ENCODE results near the gene GRM8. TPM values are rescaled to one million over a fixed set of nuclear protein-coding genes. Genes with fewer than 3 reads are reported as not detected.

Gene GRM8
- total RNA-seq, 1 experiment from 2014 or later, result 1.8 TPM

GRCh38 chr7:127000725-127001124 lies 252.0 kb downstream of the GRM8 start:
- Mint-ChIP-seq H3K4me3 (no peak overlapping the region), H3K4me1 (no peaks in the 10 kb centered on the region), H3K9me3 (no peaks in the 10 kb centered on the region), H3K27ac (no peak overlapping the region), H3K36me3 (ENCODE audit: insufficient read depth in 1 of 3, low read depth in 3 of 3) (no peaks in the 10 kb centered on the region), H3K27me3 (ENCODE audit: low read depth) (peaks cover 2% of the 10 kb centered on the region; the same call in 1 of the 2 replicates)
- no peaks in the 10 kb centered on the region for H4K20me1 ChIP-seq (ENCODE audit: control insufficient read depth, insufficient read depth, insufficient read length)
- no peak overlapping the region for H2BK15ac ChIP-seq (ENCODE audit: low read depth, low read length)
- H3K4me1 ChIP-seq (ENCODE audit: insufficient read depth, low read length), result no peaks in the 10 kb centered on the region
- no peak for DNase-seq
- no peak overlapping the region for H3K56ac ChIP-seq (ENCODE audit: insufficient read length, low read depth, low read length)
- H3K4ac ChIP-seq (ENCODE audit: low read depth, low read length), result no peak overlapping the region
- H3K79me1 ChIP-seq (ENCODE audit: insufficient read depth, low read depth, low read length, poor library complexity, severe bottlenecking), result no peaks in the 10 kb centered on the region
- no peak overlapping the region for H4K5ac ChIP-seq (ENCODE audit: insufficient read length, low read depth, low read length)
- H3K27ac ChIP-seq (ENCODE audit: insufficient read length, low read depth, low read length), result no peak overlapping the region
- TF ChIP-seq CTCF (conservative IDR thresholded peaks at IDR 0.05), result no peak
- H3K9me3 ChIP-seq (ENCODE audit: control insufficient read depth, low read depth, low read length), result no peaks in the 10 kb centered on the region
- no peak overlapping the region for H2AFZ ChIP-seq (ENCODE audit: low read length)
- no peak overlapping the region for H3K18ac ChIP-seq (ENCODE audit: insufficient read length, low read depth, low read length)
- no peak overlapping the region for H4K8ac ChIP-seq (replicated peaks; ENCODE audit: insufficient read length, low read depth, low read length)
- WGBS (ENCODE audit: extremely low coverage, insufficient read length, low lambda C conversion rate), result no CpG with 5 or more reads among the region's 3 CpGs
- no peak overlapping the region for H4K91ac ChIP-seq (ENCODE audit: insufficient read length, low read depth, low read length)
- no peak overlapping the region for H3T11ph ChIP-seq (ENCODE audit: low read length)
- no peak overlapping the region for H3K9ac ChIP-seq (ENCODE audit: extremely low read depth, insufficient read length, low read length)
- H2BK120ac ChIP-seq (ENCODE audit: low read depth, low read length, poor library complexity, severe bottlenecking), result no peak overlapping the region
- H3K14ac ChIP-seq (ENCODE audit: insufficient read depth, low read length), result no peak overlapping the region
- H3K23ac ChIP-seq (ENCODE audit: insufficient read length, low read depth, low read length), result no peak overlapping the region
- no peak overlapping the region for H2BK20ac ChIP-seq (ENCODE audit: low read depth, low read length, poor library complexity, severe bottlenecking)
- no peaks in the 10 kb centered on the region for H3K23me2 ChIP-seq (ENCODE audit: insufficient read length, low read depth, low read length, poor library complexity, severe bottlenecking)
- H3K4me2 ChIP-seq (ENCODE audit: insufficient read depth, insufficient read length, low read length), result no peak overlapping the region
- no peak overlapping the region for H2AK5ac ChIP-seq (ENCODE audit: insufficient read length, low read length)
- no peaks in the 10 kb centered on the region for H3K27me3 ChIP-seq (ENCODE audit: insufficient read depth, low read length)
- no peak overlapping the region for H2BK5ac ChIP-seq (ENCODE audit: insufficient read length, low read length)
- H3K79me2 ChIP-seq (ENCODE audit: insufficient read depth, low read length), result no peaks in the 10 kb centered on the region
- H2BK12ac ChIP-seq (ENCODE audit: insufficient read length, low read depth, low read length), result no peak overlapping the region

Data from H9 (cell line).